A549 treated with Mapracorat at 1 μM for 4 hours (cell line): Measurements from ENCODE around the gene TAC3. TPM values are rescaled to one million over a fixed set of nuclear protein-coding genes. Genes with fewer than 3 reads are reported as not detected.

Experiments
- total RNA-seq: library from RNA; stranded (reverse); fragments of 200-300 nt; extraction: Qiagen RNA extraction; gene quantifications from 5 replicates; pipeline ENCODE4 v1.2.3, GENCODE V29; 2022

The TAC3 gene
- 0.30 TPM in 1 of 5 replicates, not detected in the others for total RNA-seq

DNA sequence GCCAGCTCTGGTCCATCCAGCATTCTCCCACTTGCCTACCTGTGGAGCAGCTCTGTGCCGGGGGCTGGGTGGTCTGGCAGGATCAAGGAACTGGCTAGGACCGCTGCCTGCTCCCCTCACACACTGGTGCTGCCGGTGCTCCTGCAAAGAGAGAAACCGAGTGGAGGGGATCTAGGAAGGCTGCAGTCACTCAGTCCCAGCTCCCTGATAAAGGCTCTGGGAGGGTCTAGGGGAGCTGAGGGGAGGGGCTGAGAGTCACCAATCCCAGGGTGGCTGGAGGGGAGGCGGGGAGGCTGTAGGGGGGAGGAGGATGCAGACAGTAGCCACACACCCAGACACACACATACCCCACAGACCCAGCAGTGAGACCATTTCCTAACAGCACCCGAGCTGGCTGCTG, at the start of gene TAC3:
TAC3 (minus strand) TSS at position 182 of the 400 bp plus-strand sequence. CDS start 732 bp downstream, outside the sequence.

DNA sequence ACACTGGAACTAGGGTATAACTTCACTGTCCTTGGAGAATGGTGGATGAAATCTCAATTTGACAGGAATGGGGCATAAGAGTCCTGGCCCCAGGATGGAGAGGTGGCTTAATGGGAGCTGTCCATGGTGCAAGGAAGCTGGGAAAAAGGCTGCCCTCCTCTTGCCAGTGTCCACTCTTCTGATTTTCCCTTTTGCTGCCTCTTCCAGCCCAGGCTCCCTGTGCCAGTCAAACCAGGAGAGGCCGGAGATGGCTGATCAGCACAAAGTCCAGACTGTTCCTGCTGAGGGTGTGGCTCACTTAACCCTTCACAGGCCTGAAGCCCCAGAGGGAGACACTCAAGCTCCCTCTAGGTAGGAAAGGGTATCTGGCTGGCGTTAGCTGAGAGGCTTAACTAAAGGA, 33.6 kb upstream of the TAC3 start, which contains the start of gene MYO1A:
MYO1A (minus strand) TSS at position 240 of the 400 bp plus-strand sequence. CDS start 1,806 bp downstream, outside the sequence.

DNA sequence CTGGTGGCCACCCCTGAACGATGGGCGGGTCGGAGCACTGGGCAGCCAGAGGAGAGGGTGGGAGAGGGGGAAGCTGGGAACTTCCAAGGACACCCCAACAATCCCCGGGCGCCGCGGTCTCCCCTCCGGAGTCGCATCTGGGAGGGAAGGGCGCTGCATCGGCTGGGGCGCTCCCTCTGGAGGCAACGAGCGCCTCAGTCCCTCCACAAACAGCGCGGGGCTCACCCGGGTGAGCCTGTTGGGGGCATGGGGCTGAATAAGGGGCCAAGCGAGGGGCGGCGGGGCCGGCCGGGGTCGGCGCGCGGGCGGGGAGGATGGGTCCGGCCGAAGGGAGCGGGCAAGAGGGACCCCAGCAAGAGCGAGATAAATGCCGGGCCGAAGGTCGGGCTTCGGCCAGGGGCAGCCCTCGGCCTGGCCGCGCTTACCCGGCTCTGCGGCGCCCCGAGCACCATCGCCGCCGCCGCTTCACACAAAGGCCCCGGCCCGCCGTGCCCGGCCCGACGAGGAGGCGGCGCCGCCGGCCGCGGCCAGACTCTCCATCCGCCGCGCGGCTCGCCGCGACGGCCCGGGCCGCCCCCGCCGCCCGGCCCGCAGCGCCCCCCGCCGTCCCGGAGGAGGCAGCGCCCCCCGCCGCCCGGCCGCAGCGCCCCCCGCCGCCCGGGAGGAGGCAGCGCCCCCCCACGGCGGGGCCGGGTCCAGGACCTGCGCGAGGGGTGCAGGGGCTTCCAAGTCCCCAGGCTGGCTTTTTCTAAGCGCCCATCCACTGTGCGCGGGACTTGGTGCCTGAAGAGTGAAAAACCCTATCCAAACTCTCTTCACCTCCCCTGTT, 10.1 kb downstream of the TAC3 start, which contains the start of gene ZBTB39:
ZBTB39 (minus strand) TSS at position 567 of the 829 bp plus-strand sequence. CDS start 1,629 bp downstream, outside the sequence.

Other genes starting within 250 kb of the TAC3 start
- 0.15 TPM in 1 of 5 replicates, not detected in the others for gene SDR9C7, start 82.1 kb downstream of the TAC3 start, total RNA-seq
- 0.07 to 0.19 TPM (median 0.11 TPM) in 5 replicates for gene RDH16, start 58.9 kb downstream of the TAC3 start, total RNA-seq
- gene ZBTB39, start 10.0 kb downstream of the TAC3 start, total RNA-seq: 4.4 to 6.0 TPM (median 5.4 TPM) in 5 replicates
- gene MYO1A, start 33.6 kb upstream of the TAC3 start, total RNA-seq: 0.07 to 0.52 TPM (median 0.26 TPM) in 5 replicates
- 13.4 to 16.5 TPM (median 15.4 TPM) in 5 replicates for gene NEMP1, start 62.3 kb upstream of the TAC3 start, total RNA-seq
- gene NAB2, start 72.6 kb upstream of the TAC3 start, total RNA-seq: 13.4 to 19.9 TPM (median 19.0 TPM) in 5 replicates
- gene STAT6, start 94.8 kb upstream of the TAC3 start, total RNA-seq: 40.7 to 52.1 TPM (median 49.8 TPM) in 5 replicates
- 14.7 to 19.0 TPM (median 15.1 TPM) in 5 replicates for gene LRP1, start 112.0 kb upstream of the TAC3 start, total RNA-seq
- not detected in 5 replicates for gene LRP1-AS, start 131.1 kb upstream of the TAC3 start, total RNA-seq
- gene NXPH4, start 200.3 kb upstream of the TAC3 start, total RNA-seq: 4.1 to 5.6 TPM (median 5.3 TPM) in 5 replicates
- 115 to 128 TPM (median 124 TPM) in 5 replicates for gene SHMT2, start 213.2 kb upstream of the TAC3 start, total RNA-seq
- 0.27 to 0.61 TPM (median 0.58 TPM) in 5 replicates for gene STAC3, start 234.7 kb upstream of the TAC3 start, total RNA-seq